ENCODE measurements around the gene PCGF2.

DNA sequence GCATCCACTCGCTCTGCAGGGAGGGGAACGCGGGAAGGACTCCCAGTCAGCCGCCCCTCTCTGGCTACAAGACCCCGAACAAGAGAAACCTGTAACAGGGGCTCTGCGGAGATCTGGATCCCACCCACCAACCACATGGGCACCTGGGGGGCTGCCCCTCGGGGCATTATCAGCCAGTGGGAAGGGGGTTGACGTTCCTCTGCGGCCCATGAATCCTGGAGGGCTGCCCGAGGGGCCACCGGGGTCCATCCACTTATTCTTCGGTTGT lies 1.8 kb upstream of the PCGF2 start:
- TF ChIP-seq TAF1 (IDR thresholded peaks at IDR 0.05; ENCODE audit: low read depth, low read length) (no peak), POLR2AphosphoS5 (IDR thresholded peaks at IDR 0.05; ENCODE audit: low read depth, low read length) (no peak), PAX5 (IDR thresholded peaks at IDR 0.05; ENCODE audit: insufficient read depth, low read length, severe bottlenecking) (no peak), POLR2A (IDR thresholded peaks at IDR 0.05; ENCODE audit: low read depth, low read length) (no peak), POU2F2 (IDR thresholded peaks at IDR 0.05; ENCODE audit: low read depth, low read length) (no peak)

All from GM12891 (cell line).